CD8-positive, alpha-beta memory T cell (primary cell): ENCODE results near the gene FYB1. TPM values are rescaled to one million over a fixed set of nuclear protein-coding genes. Genes with fewer than 3 reads are reported as not detected.
A peak's percentile ranks its signal among the peaks of the same experiment; 100 is the strongest.

ENCODE experiments used
- CTCF ChIA-PET: fragments of 350-600 bp; sonication (Branson Sonifier 250); formaldehyde crosslinking; loops from one replicate; lab custom pipeline; 2021; ENCODE audit warnings: antibody characterized with exemption; lab: Charles Lee
- POLR2A ChIA-PET: fragments of 350-600 bp; sonication (Branson Sonifier 250); formaldehyde crosslinking; loops from one replicate; lab custom pipeline; 2021; ENCODE audit warnings: antibody characterized with exemption; lab: Charles Lee
- DNase-seq, 5 donors: peaks; one replicate each; pipeline versions ENCODE4 v3.0.0 to v3.0.0-alpha.2; 2020 to 2022; ENCODE audit warnings: mixed read lengths in 1 of 5
- H3K27ac ChIP-seq: one replicate; pipeline ENCODE4 v1.7.0; 2013; ENCODE audit warnings: low read depth, mild to moderate bottlenecking, low read length, moderate library complexity
- H3K27me3 ChIP-seq: 2 replicates; pipeline ENCODE4 v1.7.0; 2013; ENCODE audit warnings: low read length, mild to moderate bottlenecking; ENCODE audit not compliant: insufficient read depth, poor library complexity, severe bottlenecking
- H3K36me3 ChIP-seq: 2 replicates; pipeline ENCODE4 v1.7.0; 2013; ENCODE audit warnings: mild to moderate bottlenecking, low read length, moderate library complexity; ENCODE audit not compliant: insufficient read depth
- H3K4me1 ChIP-seq: 2 replicates; pipeline ENCODE4 v1.7.0; 2013; ENCODE audit warnings: mild to moderate bottlenecking, low read length, moderate library complexity; ENCODE audit not compliant: insufficient read depth
- H3K4me3 ChIP-seq: 2 replicates; pipeline ENCODE4 v1.7.0; 2013; ENCODE audit warnings: mild to moderate bottlenecking, low read length
- H3K9me3 ChIP-seq: 2 replicates; pipeline ENCODE4 v1.7.0; 2013; ENCODE audit warnings: mild to moderate bottlenecking, low read length
- H3K27ac Mint-ChIP-seq, 8 donors: one replicate each; pipeline ENCODE4 v1.8.0; 2020 to 2021; ENCODE audit warnings: mixed read lengths in 8 of 8, mild to moderate bottlenecking in 6 of 8, inconsistent platforms in 3 of 8, moderate library complexity in 3 of 8
- H3K27me3 Mint-ChIP-seq, 2 donors: one replicate each; pipeline ENCODE4 v1.8.0; 2020 to 2021; ENCODE audit warnings: mixed read lengths in 2 of 2, mild to moderate bottlenecking in 1 of 2, moderate library complexity in 1 of 2
- H3K36me3 Mint-ChIP-seq, 3 donors: one replicate each; pipeline ENCODE4 v1.8.0; 2020 to 2021; ENCODE audit warnings: mixed read lengths in 3 of 3, inconsistent platforms in 1 of 3, mild to moderate bottlenecking in 1 of 3
- H3K4me1 Mint-ChIP-seq, 3 donors: one replicate each; pipeline ENCODE4 v1.8.0; 2020 to 2021; ENCODE audit warnings: mixed read lengths in 3 of 3, inconsistent platforms in 1 of 3, mild to moderate bottlenecking in 1 of 3
- H3K4me3 Mint-ChIP-seq, 7 donors: one replicate each; pipeline ENCODE4 v1.8.0; 2020 to 2021; ENCODE audit warnings: mixed read lengths in 7 of 7, mild to moderate bottlenecking in 6 of 7, moderate library complexity in 4 of 7, inconsistent platforms in 2 of 7
- H3K9me3 Mint-ChIP-seq, 5 donors: one replicate each; pipeline ENCODE4 v1.8.0; 2020 to 2022; ENCODE audit warnings: mixed read lengths in 5 of 5, mild to moderate bottlenecking in 3 of 5, moderate library complexity in 2 of 5, inconsistent platforms in 1 of 5
- polyA plus RNA-seq: library from polyadenylated mRNA; unstranded; fragments of 300-500 nt; fragmentation: Illumina TruSeq; gene quantifications from one replicate; pipeline ENCODE4 v1.2.3, GENCODE V29; 2021
- total RNA-seq, 2 experiments: library from RNA; stranded (reverse); gene quantifications; one replicate each; pipeline ENCODE4 v1.2.3, GENCODE V29; 2021

The FYB1 gene
- total and polyA plus RNA-seq, 3 experiments from 2014 or later: 75.9 to 282 (median 84.2) TPM

- CTCF ChIA-PET: interaction anchor here (1.3 to 17.8 kb wide), 3 partner anchors 8 to 110 kb away, joined by 3 to 263 read pairs (median 13); no protein-coding TSS in a partner anchor
- peaks cover 12% of the 10 kb centered on the region for H3K36me3 ChIP-seq
Measured at GRCh38 chr5:39173069-39173468, 46.3 kb downstream of the FYB1 start.

GRCh38 chr5:39172593-39172992 is 46.8 kb downstream of the FYB1 start:
- Histone ChIP-seq H3K27ac (no peak overlapping the region), H3K9me3 (no peaks in the 10 kb centered on the region), H3K4me1 (peaks cover 98% of the 10 kb centered on the region), H3K27me3 (no peaks in the 10 kb centered on the region), H3K4me3 (no peak overlapping the region), H3K36me3 (peaks cover 12% of the 10 kb centered on the region)
- Mint-ChIP-seq H3K4me3 (peak overlapping the region in 1 of 7 donors; percentile 24), H3K9me3 (peaks cover 0 to 6% (median 0%) of the 10 kb centered on the region in 5 donors), H3K4me1 (peaks cover 90 to 98% (median 97%) of the 10 kb centered on the region in 3 donors), H3K27me3 (no peaks in the 10 kb centered on the region), H3K36me3 (peaks cover 28 to 60% (median 38%) of the 10 kb centered on the region in 3 donors), H3K27ac (peak overlapping the region in 5 of 8 donors; percentile 64 to 97 (median 96))
- POLR2A ChIA-PET: no interaction called here
- no peak for DNase-seq
- CTCF ChIA-PET: interaction anchor here (1.3 to 17.8 kb wide), 3 partner anchors 7 to 111 kb away, joined by 3 to 263 read pairs (median 13); no protein-coding TSS in a partner anchor

More at GRCh38 chr5:39173069-39173468, 46.3 kb downstream of the FYB1 start:
- DNase-seq: no peak
- POLR2A ChIA-PET: no interaction called here
- no peaks in the 10 kb centered on the region for H3K27me3 Mint-ChIP-seq
- H3K4me1 Mint-ChIP-seq: peaks cover 90 to 98% (median 97%) of the 10 kb centered on the region in 3 donors
- peak overlapping the region in 4 of 7 donors; percentile 5 to 25 (median 15) for H3K4me3 Mint-ChIP-seq
- Histone ChIP-seq H3K4me3 (no peak overlapping the region), H3K27ac (no peak overlapping the region), H3K9me3 (no peaks in the 10 kb centered on the region), H3K4me1 (peaks cover 97% of the 10 kb centered on the region), H3K27me3 (no peaks in the 10 kb centered on the region)
- peaks cover 28 to 58% (median 38%) of the 10 kb centered on the region in 3 donors for H3K36me3 Mint-ChIP-seq
- peak overlapping the region; percentile 81 to 97 (median 94) for H3K27ac Mint-ChIP-seq
- peaks cover 0 to 6% (median 0%) of the 10 kb centered on the region in 5 donors for H3K9me3 Mint-ChIP-seq

- ChIA-PET POLR2A (interaction anchor here (0.6 to 0.7 kb wide), 2 partner anchors 12 to 15 kb away, joined by 3 read pairs; no protein-coding TSS in a partner anchor), CTCF (interaction anchor here (1.0 to 17.8 kb wide), 3 partner anchors 22 to 166 kb away, joined by 3 to 263 read pairs (median 3); no protein-coding TSS in a partner anchor)
- Histone ChIP-seq H3K4me1 (peaks cover 99% of the 10 kb centered on the region), H3K27ac (no peak overlapping the region), H3K27me3 (no peaks in the 10 kb centered on the region), H3K9me3 (no peaks in the 10 kb centered on the region), H3K4me3 (no peak overlapping the region), H3K36me3 (peaks cover 12% of the 10 kb centered on the region)
- Mint-ChIP-seq H3K27me3 (no peaks in the 10 kb centered on the region), H3K4me3 (peak overlapping the region; percentile 13 to 64 (median 54)), H3K27ac (peak overlapping the region in 7 of 8 donors; percentile 44 to 94 (median 80)), H3K36me3 (peaks cover 28 to 67% (median 40%) of the 10 kb centered on the region in 3 donors), H3K9me3 (peaks cover 0 to 6% (median 0%) of the 10 kb centered on the region in 5 donors), H3K4me1 (peaks cover 89 to 98% (median 97%) of the 10 kb centered on the region in 3 donors)
- no peak for DNase-seq
Measured at GRCh38 chr5:39171647-39172046, 47.7 kb downstream of the FYB1 start.

DNA sequence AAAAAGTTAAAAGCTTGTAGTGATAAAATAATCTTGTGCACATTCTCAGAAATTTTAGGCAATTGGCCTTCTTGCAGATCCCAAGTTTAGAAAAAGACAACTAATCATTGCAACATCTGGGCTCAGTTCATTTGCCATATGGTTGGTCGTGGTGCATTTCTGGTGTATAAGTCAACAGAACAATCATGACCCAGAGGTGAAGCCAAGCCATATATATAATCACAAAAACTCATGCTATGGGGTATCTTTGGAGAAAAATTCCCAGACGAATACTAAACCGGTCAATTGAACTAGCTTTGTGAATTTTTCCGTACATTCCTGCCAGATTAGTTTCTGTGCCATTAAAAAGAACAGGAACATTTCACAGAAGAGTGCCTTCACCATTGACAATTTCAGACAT is 50.3 kb downstream of the FYB1 start:
- peaks cover 12% of the 10 kb centered on the region for H3K36me3 ChIP-seq
- no peak for DNase-seq
- no peaks in the 10 kb centered on the region for H3K9me3 ChIP-seq
- no peak overlapping the region for H3K4me3 ChIP-seq
- H3K36me3 Mint-ChIP-seq: peaks cover 32 to 71% (median 33%) of the 10 kb centered on the region in 3 donors
- H3K9me3 Mint-ChIP-seq: peaks cover 0 to 6% (median 0%) of the 10 kb centered on the region in 5 donors
- H3K4me1 Mint-ChIP-seq: peaks cover 91 to 98% (median 97%) of the 10 kb centered on the region in 3 donors
- no peaks in the 10 kb centered on the region for H3K27me3 ChIP-seq
- H3K27ac ChIP-seq: no peak overlapping the region
- peak overlapping the region in 3 of 7 donors; percentile 13 to 50 (median 32) for H3K4me3 Mint-ChIP-seq
- peaks cover 97% of the 10 kb centered on the region for H3K4me1 ChIP-seq
- POLR2A ChIA-PET: interaction anchor here (0.6 to 2.1 kb wide), 4 partner anchors 18 to 1100 kb away, joined by 3 to 4 read pairs (median 4); no protein-coding TSS in a partner anchor
- H3K27ac Mint-ChIP-seq: peak overlapping the region; percentile 15 to 87 (median 72)
- no peaks in the 10 kb centered on the region for H3K27me3 Mint-ChIP-seq
- CTCF ChIA-PET: interaction anchor here (1.1 to 17.8 kb wide), 4 partner anchors 8 to 114 kb away, joined by 3 to 263 read pairs (median 8); no protein-coding TSS in a partner anchor

GRCh38 chr5:39167972-39168342 is 51.4 kb downstream of the FYB1 start:
- no peak for DNase-seq
- H3K4me3 Mint-ChIP-seq: peak overlapping the region in 6 of 7 donors; percentile 35 to 67 (median 54)
- ChIA-PET POLR2A (no interaction called here), CTCF (interaction anchor here (17.8 kb wide), 1 partner anchor 26 kb away, joined by 263 read pairs; no protein-coding TSS in a partner anchor)
- H3K36me3 Mint-ChIP-seq: peaks cover 22 to 60% (median 22%) of the 10 kb centered on the region in 3 donors
- no peaks in the 10 kb centered on the region for H3K27me3 Mint-ChIP-seq
- no peaks in the 10 kb centered on the region for H3K9me3 ChIP-seq
- peaks cover 97% of the 10 kb centered on the region for H3K4me1 ChIP-seq
- H3K4me1 Mint-ChIP-seq: peaks cover 91 to 98% (median 97%) of the 10 kb centered on the region in 3 donors
- no peak overlapping the region for H3K4me3 ChIP-seq
- H3K9me3 Mint-ChIP-seq: peaks cover 0 to 4% (median 0%) of the 10 kb centered on the region in 5 donors
- peaks cover 4% of the 10 kb centered on the region for H3K36me3 ChIP-seq
- H3K27me3 ChIP-seq: no peaks in the 10 kb centered on the region
- peak overlapping the region in 7 of 8 donors; percentile 48 to 92 (median 86) for H3K27ac Mint-ChIP-seq
- no peak overlapping the region for H3K27ac ChIP-seq

DNA sequence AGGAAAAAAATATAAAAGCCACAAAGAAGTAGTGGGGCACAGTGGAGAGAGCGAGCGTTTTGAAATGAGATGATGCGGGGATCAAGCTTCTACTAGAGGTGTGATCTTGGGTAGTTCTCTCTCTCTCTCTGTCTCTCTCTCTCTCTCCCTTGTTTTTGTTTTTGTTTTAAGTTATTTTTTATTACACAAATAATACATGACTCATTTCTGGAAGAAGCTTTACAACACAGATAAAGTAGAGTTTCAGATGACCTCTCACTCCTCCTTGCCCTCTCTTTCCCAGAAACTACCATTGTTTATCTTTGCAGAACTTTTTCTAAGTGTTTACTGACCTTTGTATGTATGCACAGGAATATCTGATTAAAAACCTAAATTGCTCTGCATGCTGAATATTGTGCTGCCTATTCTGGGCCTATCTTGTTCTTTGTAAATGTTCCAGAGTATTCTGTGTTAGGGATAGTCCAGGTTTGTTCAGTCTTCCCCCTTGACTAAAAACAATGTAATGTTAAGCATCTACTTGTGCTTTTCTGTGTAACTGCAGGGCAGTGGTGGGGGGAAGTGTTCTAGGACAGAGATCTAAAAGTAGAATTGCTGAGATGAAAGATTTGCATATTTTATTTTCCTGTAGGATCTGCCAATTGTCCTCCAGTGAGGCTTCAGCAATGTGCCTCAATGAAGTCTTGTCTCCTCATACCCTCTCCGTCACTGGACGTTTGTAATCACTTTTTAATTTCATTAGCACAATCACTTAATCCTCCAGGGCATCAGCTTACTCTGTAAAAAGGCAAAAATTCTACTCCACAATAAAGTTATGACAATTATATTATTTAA is 52.0 kb downstream of the FYB1 start:
- H3K4me1 ChIP-seq: peaks cover 97% of the 10 kb centered on the region
- POLR2A ChIA-PET: interaction anchor here (1.6 kb wide), 1 partner anchor 50 kb away, joined by 4 read pairs; no protein-coding TSS in a partner anchor
- no peaks in the 10 kb centered on the region for H3K9me3 ChIP-seq
- Mint-ChIP-seq H3K27me3 (no peaks in the 10 kb centered on the region), H3K4me3 (peak overlapping the region; percentile 35 to 67 (median 57)), H3K36me3 (peaks cover 17 to 56% (median 21%) of the 10 kb centered on the region in 3 donors), H3K4me1 (peaks cover 88 to 96% (median 94%) of the 10 kb centered on the region in 3 donors), H3K27ac (peak overlapping the region; percentile 48 to 92 (median 86)), H3K9me3 (no peaks in the 10 kb centered on the region)
- CTCF ChIA-PET: interaction anchor here (1.4 to 17.8 kb wide), 2 partner anchors 26 to 50 kb away, joined by 6 to 263 read pairs; no protein-coding TSS in a partner anchor
- H3K27ac ChIP-seq: peak overlapping the region; percentile 12
- DNase-seq: peak in 3 of 5 donors; percentile 23 to 52 (median 43)
- H3K27me3 ChIP-seq: no peaks in the 10 kb centered on the region
- H3K36me3 ChIP-seq: no peaks in the 10 kb centered on the region
- no peak overlapping the region for H3K4me3 ChIP-seq

DNA sequence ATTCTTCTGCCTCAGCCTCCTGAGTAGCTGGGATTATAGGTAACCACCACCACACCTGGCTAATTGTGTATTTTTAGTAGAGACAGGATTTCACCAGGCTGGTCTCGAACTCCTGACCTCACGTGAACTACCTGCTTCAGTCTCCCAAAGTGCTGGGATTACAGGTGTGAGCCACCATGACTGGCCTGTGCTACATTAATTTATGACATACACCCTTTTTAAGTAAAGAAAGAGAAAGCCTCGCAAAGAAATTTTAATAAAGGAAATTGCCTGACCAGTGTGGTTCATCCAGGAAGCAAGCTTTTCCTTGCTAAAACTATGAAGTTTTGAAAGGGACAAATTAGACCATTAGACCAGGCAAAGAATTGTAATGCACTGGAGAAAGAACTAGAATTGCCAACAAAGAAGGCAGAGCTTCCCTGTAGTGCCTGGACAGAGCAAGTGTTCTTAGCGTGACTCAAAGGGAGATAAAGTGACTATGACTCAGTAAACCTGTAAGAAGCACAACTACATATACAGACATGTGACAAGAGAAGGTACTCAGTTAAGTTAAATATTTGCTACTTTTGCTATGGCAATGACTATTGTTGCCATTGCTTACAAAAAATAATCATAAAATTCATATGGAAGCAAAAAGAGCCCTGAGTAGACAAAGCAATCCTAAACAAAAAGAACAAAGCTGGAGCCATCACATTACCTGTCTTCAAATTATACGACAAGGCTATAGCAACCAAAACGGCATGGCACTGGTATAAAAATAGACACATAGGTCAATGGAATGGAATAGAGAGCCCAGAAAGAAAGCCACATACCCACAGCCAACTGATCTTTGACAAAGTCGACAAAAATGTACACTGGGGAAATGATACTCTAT is 54.6 kb downstream of the FYB1 start:
- POLR2A ChIA-PET: interaction anchor here (0.6 to 2.3 kb wide), 7 partner anchors 10 to 194 kb away, joined by 3 to 18 read pairs (median 3); no protein-coding TSS in a partner anchor
- Mint-ChIP-seq H3K27me3 (no peaks in the 10 kb centered on the region), H3K4me1 (peaks cover 89 to 98% (median 97%) of the 10 kb centered on the region in 3 donors), H3K36me3 (peaks cover 9 to 45% (median 22%) of the 10 kb centered on the region in 3 donors), H3K9me3 (no peaks in the 10 kb centered on the region), H3K4me3 (peak overlapping the region; percentile 36 to 77 (median 67)), H3K27ac (peak overlapping the region; percentile 40 to 94 (median 90))
- CTCF ChIA-PET: interaction anchor here (0.9 to 2.6 kb wide), 13 partner anchors 9 to 116 kb away, joined by 3 to 17 read pairs (median 4); no protein-coding TSS in a partner anchor
- peak in 1 of 5 donors; percentile 16 for DNase-seq
- Histone ChIP-seq H3K4me3 (peak overlapping the region; percentile 11), H3K36me3 (no peaks in the 10 kb centered on the region), H3K9me3 (no peaks in the 10 kb centered on the region), H3K27ac (peak overlapping the region; percentile 33), H3K27me3 (no peaks in the 10 kb centered on the region), H3K4me1 (peaks cover 97% of the 10 kb centered on the region)
